ENCODE results near the gene OPN1MW2.
"Not testable (repeated sequence)": the region's sequence is repeated elsewhere in the genome, so short reads cannot be mapped to it uniquely, and the experiment has no call there.

OPN1MW2 gene

GRCh38 chrX:154219456-154219855, at the start of gene OPN1MW2:
OPN1MW2 (plus strand) TSS chrX:154219756; CDS start chrX:154219816, 60 bp downstream.
- DNase-seq = not testable (repeated sequence)

- DNase-seq = not testable (repeated sequence)
Observed at GRCh38 chrX:154172535-154172943, 47.0 kb upstream of the OPN1MW2 start.

GRCh38 chrX:154174356-154174755, 45.2 kb upstream of the OPN1MW2 start:
- DNase-seq = not testable (repeated sequence)

GRCh38 chrX:154182296-154182695, 37.3 kb upstream of the OPN1MW2 start, which contains the start of gene OPN1MW:
OPN1MW (plus strand) TSS chrX:154182596; CDS start chrX:154182678, 82 bp downstream.
- not testable (repeated sequence) for DNase-seq

- not testable (repeated sequence) for DNase-seq
Observed at GRCh38 chrX:154183794-154184193, 35.8 kb upstream of the OPN1MW2 start.

GRCh38 chrX:154192846-154193245, 26.7 kb upstream of the OPN1MW2 start:
- not testable (repeated sequence) for DNase-seq

- DNase-seq = not testable (repeated sequence)
Observed at GRCh38 chrX:154194316-154194715, 25.2 kb upstream of the OPN1MW2 start.

GRCh38 chrX:154196466-154196865, 23.1 kb upstream of the OPN1MW2 start:
- DNase-seq = not testable (repeated sequence)

GRCh38 chrX:154209670-154210418, 9.7 kb upstream of the OPN1MW2 start:
- not testable (repeated sequence) for DNase-seq

GRCh38 chrX:154211057-154211456, 8.5 kb upstream of the OPN1MW2 start:
- not testable (repeated sequence) for DNase-seq

GRCh38 chrX:154211499-154211898, 8.1 kb upstream of the OPN1MW2 start:
- not testable (repeated sequence) for DNase-seq

GRCh38 chrX:154225292-154225691, 5.7 kb downstream of the OPN1MW2 start:
- not testable (repeated sequence) for DNase-seq

GRCh38 chrX:154226706-154227105, 7.2 kb downstream of the OPN1MW2 start:
- DNase-seq = not testable (repeated sequence)

- DNase-seq = not testable (repeated sequence)
Observed at GRCh38 chrX:154231443-154231842, 11.9 kb downstream of the OPN1MW2 start.

GRCh38 chrX:154233620-154234019, 14.1 kb downstream of the OPN1MW2 start:
- DNase-seq = not testable (repeated sequence)

GRCh38 chrX:154238939-154239559, 19.5 kb downstream of the OPN1MW2 start:
- not testable (repeated sequence) for DNase-seq

GRCh38 chrX:154239982-154240503, 20.5 kb downstream of the OPN1MW2 start:
- not testable (repeated sequence) for DNase-seq

GRCh38 chrX:154247377-154248045, 28.0 kb downstream of the OPN1MW2 start:
- not testable (repeated sequence) for DNase-seq

GRCh38 chrX:154248076-154248475, 28.5 kb downstream of the OPN1MW2 start:
- DNase-seq = not testable (repeated sequence)

GRCh38 chrX:154257282-154257681, 37.7 kb downstream of the OPN1MW2 start, which contains the start of gene OPN1MW3:
OPN1MW3 (plus strand) TSS chrX:154257582; CDS start chrX:154257620, 38 bp downstream.
- DNase-seq = not testable (repeated sequence)

- not testable (repeated sequence) for DNase-seq
Observed at GRCh38 chrX:154258711-154259110, 39.2 kb downstream of the OPN1MW2 start.

- DNase-seq = not testable (repeated sequence)
Observed at GRCh38 chrX:154263072-154263471, 43.5 kb downstream of the OPN1MW2 start.

GRCh38 chrX:154269245-154269644, 49.7 kb downstream of the OPN1MW2 start:
- DNase-seq = not testable (repeated sequence)
